ENCODE results near the gene DESI1. TPM values are rescaled to one million over a fixed set of nuclear protein-coding genes. Genes with fewer than 3 reads are reported as not detected.
A peak's percentile ranks its signal among the peaks of the same experiment; 100 is the strongest.

Gene DESI1
- polyA plus RNA-seq, 1 of the 3 experiments (the other 2 are of a cell fraction) = 8.2 TPM

DNA sequence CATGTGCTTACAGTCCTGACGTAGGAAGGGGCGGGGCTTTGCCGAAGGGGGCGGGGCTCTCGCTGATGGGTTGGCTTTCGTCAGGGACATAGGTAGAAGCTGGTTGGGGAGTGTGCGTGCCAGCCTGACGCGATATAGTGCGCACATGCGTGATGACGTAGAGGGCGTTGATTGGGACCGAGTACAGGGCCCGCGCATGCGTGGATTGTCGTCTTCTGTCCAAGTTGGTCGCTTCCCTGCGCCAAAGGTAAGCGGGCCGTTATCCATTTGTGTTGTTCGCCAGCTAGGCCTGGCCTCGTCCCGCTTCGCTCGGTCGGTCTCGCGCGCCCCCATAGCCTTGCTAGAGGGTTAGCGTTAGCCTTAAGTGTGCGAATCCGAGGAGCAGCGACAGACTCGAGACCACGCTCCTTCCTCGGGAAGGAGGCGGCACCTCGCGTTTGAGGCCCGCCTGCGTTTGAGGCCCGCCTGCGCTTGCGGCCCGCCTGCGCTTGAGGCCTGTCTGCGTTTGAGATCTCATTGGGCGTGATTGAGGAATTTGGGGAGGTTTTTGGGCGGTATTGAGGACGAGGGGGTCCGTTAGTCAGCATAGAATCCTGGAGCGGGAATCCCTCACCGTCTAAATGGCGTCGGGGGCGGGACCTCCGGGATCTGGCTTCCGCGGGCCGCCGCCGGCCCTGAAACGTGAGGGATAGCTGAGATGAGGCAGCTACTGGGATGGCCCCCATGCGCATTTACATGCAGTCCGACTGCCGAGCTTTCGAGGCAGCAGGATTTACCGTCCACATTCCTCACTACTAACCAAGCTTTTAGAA lies 462 bp upstream of the DESI1 start, which contains the start of gene XRCC6 (continued):
- TF ChIP-seq RCOR1 (IDR thresholded peaks at IDR 0.05; ENCODE audit: low read length) (no peak), NRF1 (IDR thresholded peaks at IDR 0.05; ENCODE audit: low read depth, low read length) (peak; percentile 74), GATA2 (CRISPR knock-in tag; IDR thresholded peaks at IDR 0.05) (no peak), MAX (IDR thresholded peaks at IDR 0.05; ENCODE audit: low read depth) (peak; percentile 53; the same call in 1 of the 2 replicates)

DNA sequence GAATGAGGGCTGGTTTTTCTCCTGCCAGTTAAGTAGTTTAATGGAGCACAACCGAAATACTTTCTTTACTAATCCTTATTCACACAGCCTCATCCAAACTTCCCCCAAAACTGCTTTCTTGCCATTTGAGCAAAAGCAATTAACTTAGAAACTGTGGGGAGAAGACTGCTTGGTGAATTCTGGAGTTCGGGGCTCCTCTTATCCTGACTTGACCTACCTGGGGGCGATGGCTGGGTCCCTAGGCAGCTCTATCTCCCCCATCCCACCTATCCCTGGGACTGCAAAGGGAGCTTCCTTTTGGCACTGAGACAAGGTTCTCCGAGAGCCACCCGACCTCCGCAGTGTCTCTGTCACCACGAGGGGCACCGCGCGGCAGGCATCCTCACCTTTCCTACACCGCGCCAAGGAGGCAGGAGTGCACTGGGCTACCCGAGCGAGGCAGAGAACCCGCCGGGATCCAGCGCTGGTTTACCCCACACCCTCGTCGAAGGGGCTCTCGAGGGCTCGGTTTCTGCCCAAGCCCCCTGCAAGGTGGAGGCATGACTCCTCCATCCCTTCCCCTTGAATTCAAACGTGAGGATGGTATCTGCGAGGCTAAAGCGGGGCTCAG lies 759 bp downstream of the DESI1 start:
- Histone ChIP-seq H3K4me3 (ENCODE audit: low read depth in 2 of 2, low read length in 1 of 2) (peak overlapping the region; percentile 78 to 89), H3K9ac (peak overlapping the region; percentile 73), H3K4me1 (ENCODE audit: control insufficient read depth in 1 of 2, insufficient read depth in 2 of 2, low read depth in 1 of 2, low read length in 1 of 2) (peaks cover 5% of the 10 kb centered on the region in 2 experiments; a peak in 3 of 4 replicates), H3K9me2 (no peaks in the 10 kb centered on the region), H3K79me2 (ENCODE audit: insufficient read depth) (peaks cover 51% of the 10 kb centered on the region), H3F3A (replicated peaks; ENCODE audit: insufficient read depth) (peaks cover 3% of the 10 kb centered on the region), H3K9me3 (no peaks in the 10 kb centered on the region), H3K36me3 (replicated peaks in 1 of 2; ENCODE audit: control insufficient read depth in 1 of 2, insufficient read depth in 2 of 2, low read length in 1 of 2) (peaks cover 0 to 5% of the 10 kb centered on the region in 2 experiments), H3K4me2 (peak overlapping the region; percentile 82), H3K27me3 (ENCODE audit: insufficient read depth) (no peaks in the 10 kb centered on the region), H3K27ac (ENCODE audit: low read depth in 2 of 2, low read length in 1 of 2) (peak overlapping the region; percentile 56 to 65), H2AFZ (ENCODE audit: low read depth) (no peak overlapping the region), H4K20me1 (ENCODE audit: insufficient read depth) (no peaks in the 10 kb centered on the region)
- TF ChIP-seq, protein P1, sequence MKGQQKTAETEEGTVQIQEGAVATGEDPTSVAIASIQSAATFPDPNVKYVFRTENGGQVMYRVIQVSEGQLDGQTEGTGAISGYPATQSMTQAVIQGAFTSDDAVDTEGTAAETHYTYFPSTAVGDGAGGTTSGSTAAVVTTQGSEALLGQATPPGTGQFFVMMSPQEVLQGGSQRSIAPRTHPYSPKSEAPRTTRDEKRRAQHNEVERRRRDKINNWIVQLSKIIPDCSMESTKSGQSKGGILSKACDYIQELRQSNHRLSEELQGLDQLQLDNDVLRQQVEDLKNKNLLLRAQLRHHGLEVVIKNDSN (IDR thresholded peaks at IDR 0.05; ENCODE audit: borderline replicate concordance, low read depth) = no peak
- TF ChIP-seq RXRA (IDR thresholded peaks at IDR 0.05; ENCODE audit: borderline replicate concordance, low read depth) (no peak), FOSL2 (IDR thresholded peaks at IDR 0.05; ENCODE audit: borderline replicate concordance, low read depth) (no peak), RFX5 (IDR thresholded peaks at IDR 0.05; ENCODE audit: low read length) (no peak), JUND (IDR thresholded peaks at IDR 0.05) (no peak), YY1 (IDR thresholded peaks at IDR 0.05; ENCODE audit: low read depth) (no peak), SIN3A (IDR thresholded peaks at IDR 0.05; ENCODE audit: borderline replicate concordance, low read depth, low read length) (no peak), EZH2phosphoT487 (IDR thresholded peaks at IDR 0.05; ENCODE audit: borderline replicate concordance, low read depth) (no peak), RAD21 (IDR thresholded peaks at IDR 0.05; ENCODE audit: low read length) (no peak), MEF2A (IDR thresholded peaks at IDR 0.05; ENCODE audit: borderline replicate concordance, low read depth) (no peak), POLR2AphosphoS5 (IDR thresholded peaks at IDR 0.05; ENCODE audit: low read depth, low read length) (no peak), CHD2 (IDR thresholded peaks at IDR 0.05; ENCODE audit: low read length, partially characterized antibody) (no peak), GATA2 (CRISPR knock-in tag; IDR thresholded peaks at IDR 0.05) (no peak), MAX (IDR thresholded peaks at IDR 0.05; ENCODE audit: low read depth) (no peak), FOXM1 (IDR thresholded peaks at IDR 0.05; ENCODE audit: low read depth) (no peak), GABPA (IDR thresholded peaks at IDR 0.05; ENCODE audit: low read depth) (no peak)
- TF ChIP-seq, protein P2, sequence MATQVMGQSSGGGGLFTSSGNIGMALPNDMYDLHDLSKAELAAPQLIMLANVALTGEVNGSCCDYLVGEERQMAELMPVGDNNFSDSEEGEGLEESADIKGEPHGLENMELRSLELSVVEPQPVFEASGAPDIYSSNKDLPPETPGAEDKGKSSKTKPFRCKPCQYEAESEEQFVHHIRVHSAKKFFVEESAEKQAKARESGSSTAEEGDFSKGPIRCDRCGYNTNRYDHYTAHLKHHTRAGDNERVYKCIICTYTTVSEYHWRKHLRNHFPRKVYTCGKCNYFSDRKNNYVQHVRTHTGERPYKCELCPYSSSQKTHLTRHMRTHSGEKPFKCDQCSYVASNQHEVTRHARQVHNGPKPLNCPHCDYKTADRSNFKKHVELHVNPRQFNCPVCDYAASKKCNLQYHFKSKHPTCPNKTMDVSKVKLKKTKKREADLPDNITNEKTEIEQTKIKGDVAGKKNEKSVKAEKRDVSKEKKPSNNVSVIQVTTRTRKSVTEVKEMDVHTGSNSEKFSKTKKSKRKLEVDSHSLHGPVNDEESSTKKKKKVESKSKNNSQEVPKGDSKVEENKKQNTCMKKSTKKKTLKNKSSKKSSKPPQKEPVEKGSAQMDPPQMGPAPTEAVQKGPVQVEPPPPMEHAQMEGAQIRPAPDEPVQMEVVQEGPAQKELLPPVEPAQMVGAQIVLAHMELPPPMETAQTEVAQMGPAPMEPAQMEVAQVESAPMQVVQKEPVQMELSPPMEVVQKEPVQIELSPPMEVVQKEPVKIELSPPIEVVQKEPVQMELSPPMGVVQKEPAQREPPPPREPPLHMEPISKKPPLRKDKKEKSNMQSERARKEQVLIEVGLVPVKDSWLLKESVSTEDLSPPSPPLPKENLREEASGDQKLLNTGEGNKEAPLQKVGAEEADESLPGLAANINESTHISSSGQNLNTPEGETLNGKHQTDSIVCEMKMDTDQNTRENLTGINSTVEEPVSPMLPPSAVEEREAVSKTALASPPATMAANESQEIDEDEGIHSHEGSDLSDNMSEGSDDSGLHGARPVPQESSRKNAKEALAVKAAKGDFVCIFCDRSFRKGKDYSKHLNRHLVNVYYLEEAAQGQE (IDR thresholded peaks at IDR 0.05; ENCODE audit: low read depth, low read length) = no peak
- TF ChIP-seq, protein P3, sequence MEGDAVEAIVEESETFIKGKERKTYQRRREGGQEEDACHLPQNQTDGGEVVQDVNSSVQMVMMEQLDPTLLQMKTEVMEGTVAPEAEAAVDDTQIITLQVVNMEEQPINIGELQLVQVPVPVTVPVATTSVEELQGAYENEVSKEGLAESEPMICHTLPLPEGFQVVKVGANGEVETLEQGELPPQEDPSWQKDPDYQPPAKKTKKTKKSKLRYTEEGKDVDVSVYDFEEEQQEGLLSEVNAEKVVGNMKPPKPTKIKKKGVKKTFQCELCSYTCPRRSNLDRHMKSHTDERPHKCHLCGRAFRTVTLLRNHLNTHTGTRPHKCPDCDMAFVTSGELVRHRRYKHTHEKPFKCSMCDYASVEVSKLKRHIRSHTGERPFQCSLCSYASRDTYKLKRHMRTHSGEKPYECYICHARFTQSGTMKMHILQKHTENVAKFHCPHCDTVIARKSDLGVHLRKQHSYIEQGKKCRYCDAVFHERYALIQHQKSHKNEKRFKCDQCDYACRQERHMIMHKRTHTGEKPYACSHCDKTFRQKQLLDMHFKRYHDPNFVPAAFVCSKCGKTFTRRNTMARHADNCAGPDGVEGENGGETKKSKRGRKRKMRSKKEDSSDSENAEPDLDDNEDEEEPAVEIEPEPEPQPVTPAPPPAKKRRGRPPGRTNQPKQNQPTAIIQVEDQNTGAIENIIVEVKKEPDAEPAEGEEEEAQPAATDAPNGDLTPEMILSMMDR (IDR thresholded peaks at IDR 0.05) = no peak
- peak; percentile 38 for DNase-seq
- 76% methylated on average over 1 of the region's 24 CpGs for WGBS (ENCODE audit: low lambda C conversion rate)
- ChIA-PET POLR2A (interaction anchor here (1.3 kb wide), 1 partner anchor 20 kb away, joined by 4 read pairs; no protein-coding TSS in a partner anchor), CTCF (interaction anchor here (1.4 kb wide), 1 partner anchor 26 kb away, joined by 3 read pairs; no protein-coding TSS in a partner anchor)
